ENCODE data around the gene OR8D2.
"Not testable (repeated sequence)": the region's sequence is repeated elsewhere in the genome, so short reads cannot be mapped to it uniquely, and the experiment has no call there.

OR8D2 gene

GRCh38 chr11:124285610-124286344 lies 34.2 kb downstream of the OR8D2 start:
- DNase-seq (ENCODE audit: low spot score), result no peak

GRCh38 chr11:124278261-124278660 lies 41.7 kb downstream of the OR8D2 start:
- no peak for DNase-seq (ENCODE audit: low spot score)

- DNase-seq (ENCODE audit: low spot score), result peak; percentile 45
Measured at GRCh38 chr11:124277804-124278203, 42.2 kb downstream of the OR8D2 start.

- no peak for DNase-seq (ENCODE audit: low spot score)
Measured at GRCh38 chr11:124277207-124277606, 42.8 kb downstream of the OR8D2 start.

GRCh38 chr11:124276081-124276480 lies 43.9 kb downstream of the OR8D2 start:
- DNase-seq (ENCODE audit: low spot score), result no peak

- DNase-seq (ENCODE audit: low spot score), result no peak
Measured at GRCh38 chr11:124274000-124274399, 46.0 kb downstream of the OR8D2 start.

GRCh38 chr11:124270886-124271285 lies 49.1 kb downstream of the OR8D2 start:
- DNase-seq (ENCODE audit: low spot score), result not testable (repeated sequence)

Data from ecto neural progenitor cell (in vitro differentiated cells).